GM19324 (cell line): Measurements from ENCODE around the gene LRRC49.
"Not testable (repeated sequence)": the region's sequence is repeated elsewhere in the genome, so short reads cannot be mapped to it uniquely, and the experiment has no call there.

Experiments used
- ATAC-seq: cut with Tn5 transposase; IDR thresholded peaks from one replicate; pipeline ENCODE4 v1.9.1; 2021; ENCODE audit warnings: mild to moderate bottlenecking, moderate library complexity; ENCODE audit not compliant: unreplicated experiment, low FRiP score

Gene LRRC49

GRCh38 chr15:70866982-70867641 is 25.5 kb upstream of the LRRC49 start:
- no peak for ATAC-seq

GRCh38 chr15:70867911-70868467 is 24.6 kb upstream of the LRRC49 start:
- ATAC-seq = no peak

GRCh38 chr15:70869346-70869745 is 23.3 kb upstream of the LRRC49 start:
- no peak for ATAC-seq

GRCh38 chr15:70870051-70870450 is 22.6 kb upstream of the LRRC49 start:
- no peak for ATAC-seq

- ATAC-seq = not testable (repeated sequence)
Measured at GRCh38 chr15:70871490-70871889, 21.1 kb upstream of the LRRC49 start.

GRCh38 chr15:70873232-70874054 is 19.2 kb upstream of the LRRC49 start:
- ATAC-seq = no peak

GRCh38 chr15:70875001-70875782 is 17.4 kb upstream of the LRRC49 start:
- ATAC-seq = no peak

GRCh38 chr15:70876011-70876410 is 16.6 kb upstream of the LRRC49 start:
- no peak for ATAC-seq

GRCh38 chr15:70876683-70877082 is 15.9 kb upstream of the LRRC49 start:
- no peak for ATAC-seq

GRCh38 chr15:70879401-70879800 is 13.2 kb upstream of the LRRC49 start:
- no peak for ATAC-seq

GRCh38 chr15:70880781-70881180 is 11.8 kb upstream of the LRRC49 start:
- ATAC-seq = no peak

GRCh38 chr15:70882361-70882760 is 10.3 kb upstream of the LRRC49 start:
- no peak for ATAC-seq

GRCh38 chr15:70892912-70893560 is 410 bp downstream of the LRRC49 start:
- ATAC-seq = peak; percentile 21

GRCh38 chr15:70902107-70902506 is 9.5 kb downstream of the LRRC49 start:
- ATAC-seq = no peak

GRCh38 chr15:70906842-70907241 is 14.2 kb downstream of the LRRC49 start:
- no peak for ATAC-seq

GRCh38 chr15:70907784-70908471 is 15.3 kb downstream of the LRRC49 start:
- ATAC-seq = no peak

GRCh38 chr15:70910958-70911357 is 18.3 kb downstream of the LRRC49 start:
- ATAC-seq = no peak

- no peak for ATAC-seq
Measured at GRCh38 chr15:70912187-70912586, 19.6 kb downstream of the LRRC49 start.

GRCh38 chr15:70916531-70916930 is 23.9 kb downstream of the LRRC49 start:
- ATAC-seq = no peak

- ATAC-seq = no peak
Measured at GRCh38 chr15:70917955-70918354, 25.3 kb downstream of the LRRC49 start.
